RWPE2 (cell line): ENCODE data around the gene SMOC1.

Source experiments
- ATAC-seq: fragments of 200-7000 bp; cut with Tn5 transposase; 3 replicates; pipeline ENCODE4 v1.9.1; 2021; ENCODE audit warnings: low read depth
- DNase-seq: peaks from one replicate; pipeline ENCODE4 v3.0.0-alpha.2; 2020; ENCODE audit warnings: low spot score
- H3K27ac ChIP-seq: fragments of 450-650 bp; 2 replicates; pipeline ENCODE4 v1.5.1; 2017; ENCODE audit warnings: mild to moderate bottlenecking; ENCODE audit not compliant: poor library complexity, severe bottlenecking
- H3K27me3 ChIP-seq: fragments of 250-450 bp; sonication (Bioruptor Pico); 2 replicates; pipeline ENCODE4 v1.5.1; 2021; ENCODE audit warnings: mild to moderate bottlenecking, moderate library complexity; ENCODE audit not compliant: insufficient read depth, poor library complexity, severe bottlenecking
- H3K36me3 ChIP-seq: fragments of 250-450 bp; sonication (Bioruptor Pico); 2 replicates; pipeline ENCODE4 v1.5.1; 2020; ENCODE audit warnings: low read depth, mild to moderate bottlenecking, moderate library complexity
- H3K4me1 ChIP-seq: fragments of 250-450 bp; sonication (Bioruptor Pico); 2 replicates; pipeline ENCODE4 v1.5.1; 2021; ENCODE audit warnings: mild to moderate bottlenecking, moderate library complexity; ENCODE audit not compliant: insufficient read depth, poor library complexity, severe bottlenecking
- H3K4me3 ChIP-seq: fragments of 250-450 bp; sonication (Bioruptor Pico); 2 replicates; pipeline ENCODE4 v1.5.1; 2021; ENCODE audit warnings: mild to moderate bottlenecking, moderate library complexity; ENCODE audit not compliant: severe bottlenecking
- H3K9me3 ChIP-seq: fragments of 250-450 bp; sonication (Bioruptor Pico); 2 replicates; pipeline ENCODE4 v1.5.1; 2021; ENCODE audit warnings: mild to moderate bottlenecking, moderate library complexity; ENCODE audit not compliant: severe bottlenecking
- TF ChIP-seq, protein P1 (sequence below): fragments of 450-650 bp; IDR thresholded peaks from one replicate; pipeline ENCODE4 v1.5.1; 2017; ENCODE audit warnings: mild to moderate bottlenecking, moderate library complexity; ENCODE audit not compliant: poor library complexity, severe bottlenecking

Gene SMOC1

DNA sequence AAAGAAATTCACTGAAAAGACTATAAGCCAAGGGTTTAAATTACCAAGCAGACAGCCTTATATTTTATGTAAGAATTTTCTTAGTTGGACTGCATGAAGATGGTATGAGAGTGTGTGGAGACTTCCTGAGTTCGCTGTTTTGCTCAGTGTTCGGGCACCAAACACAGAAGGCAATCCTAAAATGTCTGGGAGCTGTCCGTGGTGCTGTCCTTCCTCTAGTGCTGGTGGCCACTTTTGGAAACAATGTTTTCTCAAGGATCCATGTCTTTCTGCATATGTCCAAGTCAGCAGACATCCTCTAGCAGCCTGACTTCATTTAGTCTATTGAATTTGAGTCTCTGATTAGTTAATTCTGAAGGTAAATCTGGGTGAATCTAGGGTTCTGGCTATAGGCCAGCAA lies 173.8 kb downstream of the SMOC1 start:
- Histone ChIP-seq H3K27me3 (peaks cover 6% of the 10 kb centered on the region), H3K9me3 (no peaks in the 10 kb centered on the region), H3K4me3 (no peak overlapping the region), H3K36me3 (no peaks in the 10 kb centered on the region), H3K27ac (no peak overlapping the region), H3K4me1 (no peaks in the 10 kb centered on the region)
- DNase-seq (no peak), ATAC-seq (no peak)
- TF ChIP-seq, protein P1, sequence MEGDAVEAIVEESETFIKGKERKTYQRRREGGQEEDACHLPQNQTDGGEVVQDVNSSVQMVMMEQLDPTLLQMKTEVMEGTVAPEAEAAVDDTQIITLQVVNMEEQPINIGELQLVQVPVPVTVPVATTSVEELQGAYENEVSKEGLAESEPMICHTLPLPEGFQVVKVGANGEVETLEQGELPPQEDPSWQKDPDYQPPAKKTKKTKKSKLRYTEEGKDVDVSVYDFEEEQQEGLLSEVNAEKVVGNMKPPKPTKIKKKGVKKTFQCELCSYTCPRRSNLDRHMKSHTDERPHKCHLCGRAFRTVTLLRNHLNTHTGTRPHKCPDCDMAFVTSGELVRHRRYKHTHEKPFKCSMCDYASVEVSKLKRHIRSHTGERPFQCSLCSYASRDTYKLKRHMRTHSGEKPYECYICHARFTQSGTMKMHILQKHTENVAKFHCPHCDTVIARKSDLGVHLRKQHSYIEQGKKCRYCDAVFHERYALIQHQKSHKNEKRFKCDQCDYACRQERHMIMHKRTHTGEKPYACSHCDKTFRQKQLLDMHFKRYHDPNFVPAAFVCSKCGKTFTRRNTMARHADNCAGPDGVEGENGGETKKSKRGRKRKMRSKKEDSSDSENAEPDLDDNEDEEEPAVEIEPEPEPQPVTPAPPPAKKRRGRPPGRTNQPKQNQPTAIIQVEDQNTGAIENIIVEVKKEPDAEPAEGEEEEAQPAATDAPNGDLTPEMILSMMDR = no peak

DNA sequence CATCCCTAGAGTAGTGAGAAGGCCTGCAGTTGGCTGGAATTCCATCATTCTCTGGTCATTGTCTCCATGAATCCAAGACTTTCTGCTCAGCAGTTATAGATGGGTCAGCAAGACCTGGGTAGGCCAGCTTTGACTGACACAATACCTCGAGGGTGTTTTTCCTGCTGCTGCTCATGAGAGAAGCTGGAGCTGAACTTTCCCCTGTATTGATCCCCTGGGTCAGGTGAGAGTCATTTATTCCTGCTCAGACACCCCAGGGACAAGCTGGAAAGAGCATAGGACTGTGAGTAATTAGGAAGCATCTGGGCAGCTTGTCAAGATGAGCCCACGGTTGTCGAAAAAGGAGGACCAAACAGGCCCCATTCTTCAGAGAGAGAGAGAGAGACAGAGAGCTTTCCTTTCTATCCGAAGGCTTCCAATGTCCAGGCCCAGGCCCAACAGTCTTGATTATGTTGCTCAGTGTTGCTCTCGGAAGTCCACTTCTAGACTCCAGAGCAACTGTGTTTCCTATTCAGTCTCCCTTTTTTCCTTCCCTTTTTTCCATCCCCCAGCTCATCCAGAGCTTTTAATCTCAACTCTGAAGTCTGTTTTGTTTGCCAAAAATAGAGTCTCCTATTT lies 178.4 kb downstream of the SMOC1 start:
- peaks cover under 1% of the 10 kb centered on the region for H3K27me3 ChIP-seq
- no peak for ATAC-seq
- no peak overlapping the region for H3K27ac ChIP-seq
- no peaks in the 10 kb centered on the region for H3K9me3 ChIP-seq
- no peaks in the 10 kb centered on the region for H3K36me3 ChIP-seq
- TF ChIP-seq, protein P1 = no peak
- H3K4me1 ChIP-seq = peaks cover 8% of the 10 kb centered on the region
- no peak for DNase-seq
- H3K4me3 ChIP-seq = no peak overlapping the region

DNA sequence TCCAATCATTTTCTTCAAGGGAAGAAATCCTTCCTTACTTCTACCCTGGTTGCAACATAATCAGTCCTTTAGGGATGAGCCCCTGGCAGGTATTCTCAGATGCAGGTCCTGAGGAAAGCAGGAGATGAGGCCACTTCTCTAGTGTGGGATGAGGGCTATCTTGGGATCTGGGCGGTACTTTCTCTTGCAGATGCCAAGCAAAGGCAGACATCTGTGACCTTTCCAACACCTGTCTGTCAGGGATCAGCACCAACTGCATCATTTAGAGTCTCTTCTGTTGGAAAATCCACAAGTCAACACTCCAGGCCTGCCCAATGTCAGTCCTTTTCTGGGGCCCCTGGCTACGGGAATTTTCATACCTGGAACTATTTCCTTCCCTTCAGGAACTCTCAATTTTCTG lies 180.3 kb downstream of the SMOC1 start:
- no peaks in the 10 kb centered on the region for H3K36me3 ChIP-seq
- no peaks in the 10 kb centered on the region for H3K9me3 ChIP-seq
- ATAC-seq = no peak
- no peak overlapping the region for H3K4me3 ChIP-seq
- DNase-seq = no peak
- peaks cover 8% of the 10 kb centered on the region for H3K4me1 ChIP-seq
- TF ChIP-seq, protein P1 = no peak
- H3K27me3 ChIP-seq = no peaks in the 10 kb centered on the region
- no peak overlapping the region for H3K27ac ChIP-seq

DNA sequence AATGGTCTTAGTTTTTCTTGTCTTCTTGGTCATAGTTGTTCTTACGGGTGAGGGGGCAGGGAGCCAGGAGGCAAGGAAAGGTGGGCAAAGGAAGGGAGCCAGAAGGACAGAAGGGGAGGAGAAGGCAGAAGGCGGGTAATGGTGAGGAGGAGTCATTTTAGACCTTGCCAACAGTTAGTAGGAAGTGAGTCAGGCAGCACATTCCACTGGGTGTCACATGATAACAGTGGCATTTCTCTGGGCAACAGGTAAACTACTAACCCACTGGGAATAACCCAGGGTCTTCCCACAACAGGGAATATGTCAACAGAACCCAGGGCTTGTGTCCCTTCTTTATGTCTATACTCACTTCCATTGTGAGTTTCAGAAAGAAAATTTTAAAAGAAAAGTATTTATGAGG lies 181.9 kb downstream of the SMOC1 start:
- Histone ChIP-seq H3K27ac (no peak overlapping the region), H3K27me3 (no peaks in the 10 kb centered on the region), H3K36me3 (no peaks in the 10 kb centered on the region), H3K4me3 (no peak overlapping the region), H3K4me1 (peaks cover 8% of the 10 kb centered on the region), H3K9me3 (no peaks in the 10 kb centered on the region)
- TF ChIP-seq, protein P1 = no peak
- DNase-seq (no peak), ATAC-seq (peak; percentile 98)

DNA sequence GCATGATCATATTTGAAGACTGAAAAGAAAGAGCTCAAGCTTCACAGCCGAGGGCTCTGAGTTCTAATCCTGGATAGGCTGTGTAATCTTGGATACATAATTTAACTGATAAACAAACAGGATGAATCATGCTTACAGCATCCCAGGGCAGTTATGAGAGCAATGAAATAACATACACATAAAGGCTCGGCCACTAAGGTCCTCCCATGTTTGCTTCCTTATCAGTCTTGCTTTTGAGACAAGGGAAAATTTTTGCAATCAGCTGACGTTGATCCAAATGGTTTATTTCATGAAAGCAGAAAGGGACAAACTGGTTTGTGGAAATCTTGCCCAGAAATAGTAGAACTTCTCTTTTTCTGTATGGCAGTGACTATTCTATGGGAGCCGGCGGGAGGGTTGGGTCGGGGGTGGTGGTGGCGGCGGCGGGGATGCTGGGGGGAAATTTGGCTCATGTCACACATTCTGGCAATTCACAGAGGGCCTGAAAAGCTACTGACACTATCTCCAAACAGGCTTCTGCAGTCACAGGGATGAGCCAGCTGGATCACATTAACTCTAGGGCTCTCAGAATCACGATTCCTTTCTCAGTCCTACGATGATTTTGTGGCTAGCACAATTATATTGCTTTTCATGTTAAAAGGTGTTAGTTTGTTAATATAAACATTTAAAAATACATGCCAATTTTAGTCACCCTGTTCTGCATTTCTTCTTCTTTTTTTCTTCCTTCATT lies 185.1 kb downstream of the SMOC1 start:
- Histone ChIP-seq H3K4me1 (peaks cover 8% of the 10 kb centered on the region), H3K27ac (no peak overlapping the region)
- ATAC-seq = no peak

More for the DNA sequence above, 185.1 kb downstream of the SMOC1 start:
- TF ChIP-seq, protein P1 = no peak
- no peaks in the 10 kb centered on the region for H3K27me3 ChIP-seq
- no peak overlapping the region for H3K4me3 ChIP-seq
- DNase-seq = no peak
- no peaks in the 10 kb centered on the region for H3K9me3 ChIP-seq
- no peaks in the 10 kb centered on the region for H3K36me3 ChIP-seq
